ENCODE data around the gene TNFSF10. TPM values are rescaled to one million over a fixed set of nuclear protein-coding genes. Genes with fewer than 3 reads are reported as not detected.

Gene TNFSF10
- total and polyA plus RNA-seq, 2 of the 4 experiments (the other 2 are of a cell fraction), result 0.63 to 1.3 TPM

- ChIA-PET POLR2A (ENCODE audit: unreplicated experiment) (interaction anchor here (0.6 kb wide), 1 partner anchor 162 kb away, joined by 3 read pairs; no protein-coding TSS in a partner anchor), CTCF (interaction anchor here (0.6 kb wide), 1 partner anchor 170 kb away, joined by 5 read pairs; no protein-coding TSS in a partner anchor)
- in situ Hi-C loops (cut with MboI; ENCODE audit: low sequenced_read_pairs), result no loop called here
These were observed 5.4 kb upstream of the TNFSF10 start for GRCh38 chr3:172528677-172529076.

More at GRCh38 chr3:172528677-172529076, 5.4 kb upstream of the TNFSF10 start:
- Histone ChIP-seq H3K4me3 (ENCODE audit: insufficient read depth, low read depth, low read length) (no peak overlapping the region), H3K36me3 (ENCODE audit: control insufficient read depth, insufficient read depth, low read length) (no peaks in the 10 kb centered on the region), H2BK15ac (ENCODE audit: low read depth, low read length) (peak overlapping the region; percentile 62; the same call in 1 of the 3 replicates), H3K9ac (ENCODE audit: low read depth, low read length) (no peak overlapping the region), H4K8ac (ENCODE audit: low read depth in 2 of 2, low read length in 2 of 2) (no peak overlapping the region), H3K79me1 (ENCODE audit: low read depth in 1 of 2, low read length in 2 of 2) (no peaks in the 10 kb centered on the region), H3K18ac (ENCODE audit: low read depth, low read length) (no peak overlapping the region), H4K91ac (ENCODE audit: insufficient read depth, low read depth, low read length) (no peak overlapping the region), H3K4me2 (ENCODE audit: low read depth, low read length) (no peak overlapping the region), H2BK5ac (ENCODE audit: low read depth, low read length, poor library complexity, severe bottlenecking) (no peak overlapping the region), H2AK9ac (replicated peaks; ENCODE audit: low read depth, low read length, poor library complexity) (no peak overlapping the region), H3K9me1 (ENCODE audit: insufficient read depth, low read length) (no peaks in the 10 kb centered on the region), H3K27me3 (ENCODE audit: control insufficient read depth, insufficient read depth, low read length) (no peaks in the 10 kb centered on the region), H2BK120ac (ENCODE audit: low read depth, low read length) (no peak overlapping the region), H4K20me1 (ENCODE audit: insufficient read depth, low read length) (no peaks in the 10 kb centered on the region), H3K4me1 (ENCODE audit: control insufficient read depth, insufficient read depth, low read length) (peaks cover 6% of the 10 kb centered on the region), H4K5ac (ENCODE audit: low read depth, low read length) (no peak overlapping the region), H3K23ac (ENCODE audit: low read depth, low read length) (no peak overlapping the region), H3K27ac (ENCODE audit: insufficient read depth, low read length) (no peak overlapping the region), H2AFZ (replicated peaks; ENCODE audit: low read length, poor library complexity) (no peak overlapping the region), H2AK5ac (ENCODE audit: low read depth, low read length) (no peak overlapping the region), H3K4ac (ENCODE audit: low read depth, low read length) (no peak overlapping the region), H3K9me3 (ENCODE audit: control insufficient read depth, insufficient read depth, low read length) (no peaks in the 10 kb centered on the region), H3K56ac (ENCODE audit: extremely low read depth, insufficient read depth, low read length) (no peak overlapping the region), H2BK20ac (ENCODE audit: low read depth, low read length) (no peak overlapping the region), H3K14ac (replicated peaks; ENCODE audit: low read depth, low read length) (no peak overlapping the region)
- no CpG with 5 or more reads among the region's 3 CpGs for WGBS, 2 experiments (ENCODE audit: extremely low coverage in 2 of 2, insufficient read length in 1 of 2)
- TF ChIP-seq ELK1 (IDR thresholded peaks at IDR 0.05; ENCODE audit: borderline replicate concordance, low read depth, low read length), result no peak
- ATAC-seq (ENCODE audit: low read depth), result no peak
- dilution Hi-C loops (cut with HindIII; ENCODE audit: low sequenced_read_pairs, unreplicated experiment) (no loop called here), intact Hi-C loops (cut with micrococcal nuclease) (no loop called here)
- no TSS peak for BruUV-seq (replicated peaks)
- DNase-seq, result no peak
